ENCODE measurements around the gene RPTOR. TPM values are rescaled to one million over a fixed set of nuclear protein-coding genes. Genes with fewer than 3 reads are reported as not detected.

Gene RPTOR
- total and polyA plus RNA-seq, 4 experiments from 2014 or later, result 2.4 to 51.8 (median 29.6) TPM

DNA sequence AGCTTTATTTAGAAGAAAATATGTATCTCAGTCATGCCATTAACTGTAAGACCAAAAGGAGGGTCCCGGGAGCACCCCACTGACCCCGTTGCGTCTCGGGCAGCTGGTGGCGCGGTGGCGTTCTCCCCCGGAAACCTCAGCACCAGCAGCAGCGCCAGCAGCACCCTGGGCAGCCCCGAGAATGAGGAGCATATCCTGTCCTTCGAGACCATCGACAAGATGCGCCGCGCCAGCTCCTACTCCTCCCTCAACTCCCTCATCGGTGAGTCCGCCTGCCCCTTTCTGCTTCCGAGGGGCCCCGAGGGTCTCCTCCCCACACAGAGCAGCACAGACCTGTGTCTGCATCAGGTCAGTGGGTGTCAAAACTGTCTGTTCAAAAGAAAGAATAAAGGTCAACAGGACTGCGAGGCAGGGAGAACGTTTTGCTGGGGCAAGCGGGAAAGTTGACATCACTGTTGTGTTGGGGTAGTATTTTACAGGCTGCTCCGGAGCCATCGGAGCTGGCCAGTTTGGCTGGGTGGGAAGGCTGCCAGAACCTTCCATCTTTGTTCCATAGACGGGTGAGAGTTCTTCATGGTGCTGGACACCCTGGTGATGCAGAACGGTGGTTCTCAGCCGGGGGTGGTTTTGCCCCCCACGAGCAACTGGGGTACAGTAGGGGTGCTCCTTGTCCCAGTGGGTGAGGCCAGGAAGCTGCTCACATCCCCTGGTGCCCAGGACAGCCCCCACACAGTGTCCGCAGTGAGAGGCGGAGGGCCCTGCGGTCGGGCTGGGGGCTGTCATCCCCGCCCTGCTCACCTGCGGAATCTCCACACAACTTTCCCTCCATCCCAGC is 349.2 kb downstream of the RPTOR start:
- POLR2A ChIA-PET (ENCODE audit: partially characterized antibody), result interaction anchor here (0.8 to 2.3 kb wide), 6 partner anchors 102 to 861 kb away, joined by 3 to 17 read pairs (median 5); no protein-coding TSS in a partner anchor
- Mint-ChIP-seq H3K27me3 (no peaks in the 10 kb centered on the region), H3K9me3 (peaks cover 0 to 3% (median 0%) of the 10 kb centered on the region in 8 donors), H3K36me3 (peaks cover 38 to 45% of the 10 kb centered on the region in 2 donors), H3K27ac (peak overlapping the region; percentile 35 to 97 (median 95)), H3K4me3 (peak overlapping the region in 7 of 8 donors; percentile 15 to 89 (median 36)), H3K4me1 (peaks cover 33 to 74% (median 54%) of the 10 kb centered on the region in 4 donors)
- Histone ChIP-seq H3K4me1 (ENCODE audit: insufficient read depth, low read length) (peaks cover 51% of the 10 kb centered on the region), H3K27me3 (ENCODE audit: insufficient read depth, low read length) (no peaks in the 10 kb centered on the region), H3K9me3 (ENCODE audit: control insufficient read depth in 1 of 2, low read length in 2 of 2) (no peaks in the 10 kb centered on the region), H3K27ac (ENCODE audit: low read depth, low read length) (no peak overlapping the region), H3K4me3 (ENCODE audit: low read length in 2 of 2) (no peak overlapping the region), H3K36me3 (ENCODE audit: insufficient read depth, low read length) (peaks cover 2% of the 10 kb centered on the region)
- DNase-seq, result peak in 1 of 5 donors; percentile 34
- intact Hi-C loops (cut with micrococcal nuclease), result loop anchor here (5.0 to 10.0 kb wide), 2 partner anchors 132 to 229 kb away; no protein-coding TSS in a partner anchor
- CTCF ChIA-PET (ENCODE audit: partially characterized antibody), result interaction anchor here (1.0 kb wide), 1 partner anchor 151 kb away, joined by 3 read pairs; no protein-coding TSS in a partner anchor

DNA sequence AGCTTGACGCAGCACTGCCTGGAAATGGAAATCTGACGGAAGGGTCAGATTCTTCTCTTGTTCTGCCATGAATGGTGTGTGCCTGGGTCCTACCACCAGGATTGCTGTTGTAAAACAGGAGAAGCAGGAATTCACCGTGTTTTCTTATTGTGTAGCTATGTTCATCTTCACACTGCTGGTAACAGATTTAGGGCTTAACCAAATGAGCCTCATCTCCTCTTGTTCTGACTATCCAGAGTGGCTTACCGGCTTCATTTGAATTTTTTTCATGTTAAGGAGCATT is 349.7 kb downstream of the RPTOR start:
- H3K36me3 ChIP-seq (ENCODE audit: insufficient read depth, low read length), result peaks cover 2% of the 10 kb centered on the region
- H3K9me3 Mint-ChIP-seq, result peaks cover 0 to 3% (median 0%) of the 10 kb centered on the region in 8 donors
- POLR2A ChIA-PET (ENCODE audit: partially characterized antibody), result interaction anchor here (1.0 to 1.2 kb wide), 2 partner anchors 131 to 440 kb away, joined by 3 read pairs; no protein-coding TSS in a partner anchor
- H3K27me3 Mint-ChIP-seq, result no peaks in the 10 kb centered on the region
- H3K4me3 ChIP-seq (ENCODE audit: low read length in 2 of 2), result no peak overlapping the region
- no peaks in the 10 kb centered on the region for H3K9me3 ChIP-seq (ENCODE audit: control insufficient read depth in 1 of 2, low read length in 2 of 2)
- peaks cover 31 to 71% (median 52%) of the 10 kb centered on the region in 4 donors for H3K4me1 Mint-ChIP-seq
- no peaks in the 10 kb centered on the region for H3K27me3 ChIP-seq (ENCODE audit: insufficient read depth, low read length)
- CTCF ChIA-PET (ENCODE audit: partially characterized antibody), result interaction anchor here (1.0 kb wide), 1 partner anchor 152 kb away, joined by 3 read pairs; no protein-coding TSS in a partner anchor
- peak overlapping the region in 3 of 8 donors; percentile 9 to 31 (median 15) for H3K4me3 Mint-ChIP-seq
- H3K27ac Mint-ChIP-seq, result peak overlapping the region in 4 of 7 donors; percentile 50 to 95 (median 74)
- H3K4me1 ChIP-seq (ENCODE audit: insufficient read depth, low read length), result peaks cover 51% of the 10 kb centered on the region
- peaks cover 38 to 45% of the 10 kb centered on the region in 2 donors for H3K36me3 Mint-ChIP-seq
- no peak for DNase-seq
- H3K27ac ChIP-seq (ENCODE audit: low read depth, low read length), result no peak overlapping the region
- intact Hi-C loops (cut with micrococcal nuclease), result loop anchor here (5.0 to 10.0 kb wide), 2 partner anchors 132 to 230 kb away; no protein-coding TSS in a partner anchor

DNA sequence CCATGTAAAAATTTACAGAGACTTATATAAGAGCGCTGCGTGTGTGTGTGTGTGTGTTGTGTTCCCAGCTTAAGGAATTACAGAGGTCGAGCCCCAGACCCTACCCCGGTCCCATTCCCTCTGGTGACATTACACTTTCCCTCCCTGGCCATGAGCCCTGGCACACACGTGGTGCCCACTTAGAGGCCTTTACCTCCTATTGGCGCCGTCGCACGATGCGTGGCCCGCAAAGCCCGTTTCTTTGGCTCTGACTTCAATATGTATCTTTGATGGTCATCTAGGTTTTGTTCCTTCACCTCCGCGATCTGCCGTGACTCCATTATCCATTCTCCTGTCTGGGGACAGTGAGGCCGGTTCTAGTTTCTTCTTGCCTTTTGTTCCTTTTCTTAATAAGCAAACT is 350.1 kb downstream of the RPTOR start:
- Histone ChIP-seq H3K27ac (ENCODE audit: low read depth, low read length) (no peak overlapping the region), H3K27me3 (ENCODE audit: insufficient read depth, low read length) (no peaks in the 10 kb centered on the region), H3K4me3 (ENCODE audit: low read length in 2 of 2) (no peak overlapping the region), H3K36me3 (ENCODE audit: insufficient read depth, low read length) (peaks cover 2% of the 10 kb centered on the region), H3K9me3 (ENCODE audit: control insufficient read depth in 1 of 2, low read length in 2 of 2) (no peaks in the 10 kb centered on the region), H3K4me1 (ENCODE audit: insufficient read depth, low read length) (peaks cover 51% of the 10 kb centered on the region)
- Mint-ChIP-seq H3K4me1 (peaks cover 31 to 73% (median 51%) of the 10 kb centered on the region in 4 donors), H3K4me3 (peak overlapping the region in 2 of 8 donors; percentile 9 to 31), H3K9me3 (peaks cover 0 to 3% (median 0%) of the 10 kb centered on the region in 8 donors), H3K36me3 (peaks cover 38 to 47% of the 10 kb centered on the region in 2 donors), H3K27me3 (no peaks in the 10 kb centered on the region), H3K27ac (peak overlapping the region in 4 of 7 donors; percentile 60 to 95 (median 74))
- intact Hi-C loops (cut with micrococcal nuclease), result loop anchor here (5.0 to 10.0 kb wide), 2 partner anchors 132 to 230 kb away; no protein-coding TSS in a partner anchor
- ChIA-PET CTCF (ENCODE audit: partially characterized antibody) (interaction anchor here (1.0 kb wide), 1 partner anchor 152 kb away, joined by 3 read pairs; no protein-coding TSS in a partner anchor), POLR2A (ENCODE audit: partially characterized antibody) (interaction anchor here (1.0 to 1.2 kb wide), 2 partner anchors 131 to 440 kb away, joined by 3 read pairs; no protein-coding TSS in a partner anchor)
- no peak for DNase-seq

DNA sequence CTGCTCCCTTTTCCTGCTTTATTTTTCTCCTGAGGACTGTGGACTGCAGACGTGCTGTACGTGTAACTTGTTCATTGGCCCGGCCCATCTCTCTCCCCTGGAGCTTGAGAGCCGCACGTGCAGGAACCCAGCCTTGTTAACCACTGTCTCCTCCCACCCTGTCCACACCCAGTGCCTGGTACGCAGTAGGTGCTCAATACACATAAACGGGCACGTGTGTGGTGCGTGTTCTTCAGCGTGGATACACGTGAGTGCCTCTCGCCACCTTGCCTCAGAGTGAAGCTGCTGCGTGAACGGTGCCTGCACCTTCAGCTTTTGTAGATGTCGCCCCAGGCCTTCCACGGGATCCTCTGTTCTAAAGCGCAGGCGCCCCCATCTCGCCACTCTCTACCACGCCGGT is 350.7 kb downstream of the RPTOR start:
- H3K27ac Mint-ChIP-seq, result peak overlapping the region in 4 of 7 donors; percentile 78 to 95 (median 80)
- intact Hi-C loops (cut with micrococcal nuclease), result loop anchor here (10.0 kb wide), 1 partner anchor 231 kb away; no protein-coding TSS in a partner anchor
- peak in 1 of 5 donors; percentile 39 for DNase-seq

DNA sequence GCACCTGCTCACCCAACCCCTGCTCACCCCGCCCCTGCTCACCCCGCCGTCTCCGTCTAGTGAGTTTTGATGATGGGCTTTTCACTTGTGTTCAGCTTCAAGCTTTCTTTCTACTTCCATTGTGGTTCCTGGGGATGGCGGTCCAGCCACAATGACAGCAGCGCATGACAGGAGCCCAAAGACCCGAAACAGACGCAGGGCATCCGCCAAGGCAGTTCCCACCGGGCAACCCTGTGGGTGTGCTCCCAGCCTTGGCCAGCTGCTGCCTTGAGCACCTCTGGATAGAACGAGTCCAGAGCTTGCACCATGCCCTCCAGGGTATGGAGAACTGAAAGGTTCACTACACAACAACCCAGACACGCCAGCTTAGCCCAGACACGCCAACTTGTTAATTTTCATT is 354.1 kb downstream of the RPTOR start:
- Histone ChIP-seq H3K4me1 (ENCODE audit: insufficient read depth, low read length) (peaks cover 19% of the 10 kb centered on the region), H3K4me3 (ENCODE audit: low read length in 2 of 2) (no peak overlapping the region), H3K9me3 (ENCODE audit: control insufficient read depth in 1 of 2, low read length in 2 of 2) (no peaks in the 10 kb centered on the region), H3K36me3 (ENCODE audit: insufficient read depth, low read length) (peaks cover 2% of the 10 kb centered on the region), H3K27ac (ENCODE audit: low read depth, low read length) (no peak overlapping the region), H3K27me3 (ENCODE audit: insufficient read depth, low read length) (no peaks in the 10 kb centered on the region)
- DNase-seq, result no peak
- Mint-ChIP-seq H3K36me3 (peaks cover 27 to 31% of the 10 kb centered on the region in 2 donors), H3K4me3 (no peak overlapping the region), H3K27me3 (no peaks in the 10 kb centered on the region), H3K4me1 (peaks cover 6 to 54% (median 34%) of the 10 kb centered on the region in 4 donors), H3K9me3 (peaks cover 0 to 2% (median 0%) of the 10 kb centered on the region in 8 donors), H3K27ac (peak overlapping the region in 1 of 7 donors; percentile 50)
- CTCF ChIA-PET (ENCODE audit: partially characterized antibody), result interaction anchor here (1.0 to 4.3 kb wide), 28 partner anchors 8 to 471 kb away, joined by 3 to 26 read pairs (median 5); no protein-coding TSS in a partner anchor
- POLR2A ChIA-PET (ENCODE audit: partially characterized antibody), result interaction anchor here (1.0 to 2.5 kb wide), 6 partner anchors 9 to 472 kb away, joined by 3 to 12 read pairs (median 4); no protein-coding TSS in a partner anchor
- intact Hi-C loops (cut with micrococcal nuclease), result loop anchor here (1.0 to 10.0 kb wide), 4 partner anchors 32 to 471 kb away; no protein-coding TSS in a partner anchor

More for the DNA sequence above, 350.7 kb downstream of the RPTOR start:
- CTCF ChIA-PET (ENCODE audit: partially characterized antibody), result no interaction called here
- Histone ChIP-seq H3K4me3 (ENCODE audit: low read length in 2 of 2) (no peak overlapping the region), H3K4me1 (ENCODE audit: insufficient read depth, low read length) (peaks cover 47% of the 10 kb centered on the region), H3K27ac (ENCODE audit: low read depth, low read length) (no peak overlapping the region), H3K9me3 (ENCODE audit: control insufficient read depth in 1 of 2, low read length in 2 of 2) (no peaks in the 10 kb centered on the region), H3K27me3 (ENCODE audit: insufficient read depth, low read length) (no peaks in the 10 kb centered on the region), H3K36me3 (ENCODE audit: insufficient read depth, low read length) (peaks cover 2% of the 10 kb centered on the region)
- Mint-ChIP-seq H3K4me3 (peak overlapping the region in 2 of 8 donors; percentile 27 to 46), H3K4me1 (peaks cover 28 to 68% (median 48%) of the 10 kb centered on the region in 4 donors), H3K9me3 (peaks cover 0 to 2% (median 0%) of the 10 kb centered on the region in 8 donors), H3K27me3 (no peaks in the 10 kb centered on the region), H3K36me3 (peaks cover 38 to 45% of the 10 kb centered on the region in 2 donors)
- POLR2A ChIA-PET (ENCODE audit: partially characterized antibody), result interaction anchor here (1.2 kb wide), 1 partner anchor 132 kb away, joined by 3 read pairs; no protein-coding TSS in a partner anchor

DNA sequence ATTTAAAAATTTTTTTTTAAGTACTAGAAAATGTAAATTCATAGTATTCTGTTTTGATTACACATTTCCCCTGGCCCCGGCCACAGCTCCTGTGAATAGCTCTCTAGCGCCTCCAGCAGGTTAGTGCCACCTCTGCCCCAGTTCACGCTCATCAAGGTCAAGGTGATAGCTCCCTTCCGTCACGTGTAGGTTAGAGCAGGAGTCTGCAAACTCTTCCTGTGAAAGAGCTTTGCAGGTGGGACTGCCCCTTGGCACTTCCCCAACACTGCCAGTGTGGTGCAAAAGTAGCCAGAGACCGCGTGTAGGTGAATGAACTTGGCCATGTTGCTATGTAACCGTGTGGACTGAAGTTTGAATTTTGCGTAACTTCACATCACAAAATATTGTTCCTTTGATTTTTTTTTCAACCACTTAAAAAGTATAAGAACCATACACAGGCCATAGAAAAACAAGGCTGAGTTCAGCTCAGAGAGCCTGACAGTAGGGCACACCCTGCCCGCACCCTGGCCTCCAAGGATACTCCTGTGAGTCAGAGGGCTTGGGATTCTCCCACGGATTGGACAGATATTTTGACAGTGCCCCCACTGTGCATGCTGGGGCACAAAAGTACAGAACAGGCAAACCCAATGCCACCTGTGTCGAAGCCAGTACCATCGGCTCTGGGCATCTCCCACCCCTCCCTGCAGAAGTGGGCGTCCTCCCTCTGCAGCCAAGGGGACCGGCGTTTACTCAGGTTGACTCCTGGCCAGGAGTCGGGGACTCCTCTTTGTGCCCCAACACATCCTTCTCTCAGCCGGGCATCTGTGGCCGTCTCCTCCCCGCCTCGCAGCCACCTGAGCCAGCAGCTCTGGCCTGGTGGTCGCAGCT is 355.0 kb downstream of the RPTOR start:
- ChIA-PET POLR2A (ENCODE audit: partially characterized antibody) (interaction anchor here (0.7 to 2.5 kb wide), 9 partner anchors 8 to 473 kb away, joined by 3 to 12 read pairs (median 4); no protein-coding TSS in a partner anchor), CTCF (ENCODE audit: partially characterized antibody) (interaction anchor here (0.6 to 4.3 kb wide), 37 partner anchors 8 to 476 kb away, joined by 3 to 26 read pairs (median 4); partner anchors contain the start of gene RPTOR)
- H3K4me3 ChIP-seq (ENCODE audit: low read length in 2 of 2), result no peak overlapping the region
- intact Hi-C loops (cut with micrococcal nuclease), result loop anchor here (1.0 to 10.0 kb wide), 4 partner anchors 33 to 472 kb away; no protein-coding TSS in a partner anchor
- Mint-ChIP-seq H3K27ac (peak overlapping the region in 5 of 7 donors; percentile 4 to 57 (median 50)), H3K9me3 (peaks cover 0 to 2% (median 0%) of the 10 kb centered on the region in 8 donors), H3K4me1 (peaks cover 6 to 47% (median 29%) of the 10 kb centered on the region in 4 donors), H3K36me3 (peaks cover 21 to 31% of the 10 kb centered on the region in 2 donors), H3K4me3 (no peak overlapping the region), H3K27me3 (no peaks in the 10 kb centered on the region)
- H3K27ac ChIP-seq (ENCODE audit: low read depth, low read length), result no peak overlapping the region
- H3K4me1 ChIP-seq (ENCODE audit: insufficient read depth, low read length), result peaks cover 17% of the 10 kb centered on the region
- DNase-seq, result peak; percentile 71 to 83 (median 78)
- no peaks in the 10 kb centered on the region for H3K9me3 ChIP-seq (ENCODE audit: control insufficient read depth in 1 of 2, low read length in 2 of 2)
- H3K36me3 ChIP-seq (ENCODE audit: insufficient read depth, low read length), result peaks cover 2% of the 10 kb centered on the region
- no peaks in the 10 kb centered on the region for H3K27me3 ChIP-seq (ENCODE audit: insufficient read depth, low read length)

Data from CD4-positive, alpha-beta memory T cell (primary cell).